Loucy (cell line): ENCODE data around the gene PLIN3.

ENCODE experiments used
- H2AFZ ChIP-seq: fragments of 200-600 bp; sonication (generic); 2 replicates; pipeline ENCODE4 v1.6.0; 2016; ENCODE audit warnings: antibody characterized with exemption, mild to moderate bottlenecking, low read length, moderate library complexity
- H3F3A ChIP-seq: fragments of 200-600 bp; 2 replicates; pipeline ENCODE4 v1.6.0; 2016; ENCODE audit warnings: antibody characterized with exemption, low read depth, mild to moderate bottlenecking
- H3K27me3 ChIP-seq: fragments of 200-600 bp; sonication (generic); 2 replicates; pipeline ENCODE4 v1.6.1; 2014; ENCODE audit warnings: low read length, mild to moderate bottlenecking; ENCODE audit not compliant: insufficient read depth, poor library complexity, severe bottlenecking
- H3K36me3 ChIP-seq: fragments of 200-600 bp; sonication (generic); 2 replicates; pipeline ENCODE4 v1.6.1; 2016; ENCODE audit warnings: low read length; ENCODE audit not compliant: insufficient read depth
- H3K4me1 ChIP-seq: fragments of 200-600 bp; sonication (generic); 2 replicates; pipeline ENCODE4 v1.5.1; 2014; ENCODE audit warnings: low read length, mild to moderate bottlenecking; ENCODE audit not compliant: insufficient read depth, poor library complexity, severe bottlenecking
- H3K4me2 ChIP-seq: fragments of 200-600 bp; sonication (generic); 2 replicates; pipeline ENCODE4 v1.6.0; 2014; ENCODE audit warnings: antibody characterized with exemption, low read length, low read depth, mild to moderate bottlenecking; ENCODE audit not compliant: poor library complexity, severe bottlenecking
- H3K4me3 ChIP-seq: fragments of 200-600 bp; sonication (generic); 2 replicates; pipeline ENCODE4 v1.5.1; 2014; ENCODE audit warnings: low read length, mild to moderate bottlenecking, mixed read lengths; ENCODE audit not compliant: poor library complexity, severe bottlenecking
- H3K79me2 ChIP-seq: fragments of 200-600 bp; sonication (generic); 2 replicates; pipeline ENCODE4 v1.6.1; 2014; ENCODE audit warnings: low read length; ENCODE audit not compliant: insufficient read depth
- H3K9ac ChIP-seq: fragments of 200-600 bp; sonication (generic); 2 replicates; pipeline ENCODE4 v1.6.0; 2014; ENCODE audit warnings: mild to moderate bottlenecking, low read depth, low read length, moderate library complexity; ENCODE audit not compliant: poor library complexity, severe bottlenecking
- H3K9me2 ChIP-seq: fragments of 200-600 bp; sonication (generic); replicated peaks from 2 replicates; pipeline ENCODE4 v1.6.1; 2016; ENCODE audit warnings: low read depth, low read length, mixed read lengths
- H3K9me3 ChIP-seq: fragments of 200-600 bp; sonication (generic); 2 replicates; pipeline ENCODE4 v1.6.1; 2014; ENCODE audit warnings: mild to moderate bottlenecking, antibody characterized with exemption, low read length, low read depth; ENCODE audit not compliant: insufficient read depth
- H4K20me1 ChIP-seq: fragments of 200-600 bp; sonication (generic); 2 replicates; pipeline ENCODE4 v1.6.0; 2014; ENCODE audit warnings: antibody characterized with exemption, low read length, mild to moderate bottlenecking; ENCODE audit not compliant: insufficient read depth, poor library complexity, severe bottlenecking
- CTCF ChIP-seq: fragments of 200-600 bp; sonication (generic); conservative IDR thresholded peaks from 2 replicates; pipeline ENCODE4 v1.5.1; 2014; ENCODE audit warnings: mild to moderate bottlenecking, antibody characterized with exemption, low read length
- EZH2phosphoT487 ChIP-seq: fragments of 200-600 bp; IDR thresholded peaks from 2 replicates; pipeline ENCODE4 v1.6.1; 2018; ENCODE audit warnings: antibody characterized with exemption, mild to moderate bottlenecking, moderate library complexity, borderline replicate concordance

The PLIN3 gene

GRCh38 chr19:4814625-4815425 is 52.6 kb downstream of the PLIN3 start:
- Histone ChIP-seq H3K27me3 (no peaks in the 10 kb centered on the region), H3K4me2 (peak overlapping the region; percentile 63), H3F3A (no peaks in the 10 kb centered on the region), H3K4me3 (peak overlapping the region; percentile 62), H3K9me3 (no peaks in the 10 kb centered on the region), H3K4me1 (peaks cover 7% of the 10 kb centered on the region), H3K9ac (no peak overlapping the region), H4K20me1 (no peaks in the 10 kb centered on the region), H3K79me2 (no peaks in the 10 kb centered on the region), H2AFZ (peak overlapping the region; percentile 83; the same call in 1 of the 2 replicates), H3K9me2 (no peaks in the 10 kb centered on the region), H3K36me3 (peaks cover 21% of the 10 kb centered on the region; the same call in 1 of the 2 replicates)
- no peak for TF ChIP-seq EZH2phosphoT487
- no peak for TF ChIP-seq CTCF

- H3K4me2 ChIP-seq = no peak overlapping the region
- no peaks in the 10 kb centered on the region for H3F3A ChIP-seq
- H3K9me3 ChIP-seq = no peaks in the 10 kb centered on the region
- TF ChIP-seq CTCF (peak; percentile 80), EZH2phosphoT487 (no peak)
- no peaks in the 10 kb centered on the region for H3K9me2 ChIP-seq
- no peak overlapping the region for H3K9ac ChIP-seq
- H3K27me3 ChIP-seq = no peaks in the 10 kb centered on the region
- H3K79me2 ChIP-seq = no peaks in the 10 kb centered on the region
- H3K4me3 ChIP-seq = no peak overlapping the region
- no peaks in the 10 kb centered on the region for H4K20me1 ChIP-seq
- H3K4me1 ChIP-seq = peaks cover 7% of the 10 kb centered on the region
- no peak overlapping the region for H2AFZ ChIP-seq
- H3K36me3 ChIP-seq = peaks cover 4% of the 10 kb centered on the region; the same call in 1 of the 2 replicates
Observed at GRCh38 chr19:4811328-4812131, 55.9 kb downstream of the PLIN3 start.

- Histone ChIP-seq H3K36me3 (no peaks in the 10 kb centered on the region), H3K27me3 (no peaks in the 10 kb centered on the region), H3K9me2 (no peaks in the 10 kb centered on the region), H3K4me1 (no peaks in the 10 kb centered on the region), H3F3A (no peaks in the 10 kb centered on the region), H3K79me2 (no peaks in the 10 kb centered on the region), H2AFZ (no peak overlapping the region), H4K20me1 (no peaks in the 10 kb centered on the region), H3K9me3 (no peaks in the 10 kb centered on the region), H3K9ac (no peak overlapping the region), H3K4me2 (no peak overlapping the region), H3K4me3 (no peak overlapping the region)
- no peak for TF ChIP-seq EZH2phosphoT487
- TF ChIP-seq CTCF = no peak
Observed at GRCh38 chr19:4807188-4807587, 60.3 kb downstream of the PLIN3 start.
